AG09319 (cell line): ENCODE measurements around the gene APOF.

Source experiments
- DNase-seq: peaks from one replicate; pipeline ENCODE4 v3.0.0-alpha.2; 2010; ENCODE audit warnings: low read depth; ENCODE audit errors: extremely low read depth
- CTCF ChIP-seq: IDR thresholded peaks from 2 replicates; pipeline ENCODE4 v1.5.1; 2011; ENCODE audit warnings: low read depth, mild to moderate bottlenecking, inconsistent platforms, low read length, moderate library complexity

The APOF gene

GRCh38 chr12:56321027-56321426 lies 41.6 kb downstream of the APOF start:
- TF ChIP-seq CTCF = no peak
- no peak for DNase-seq

GRCh38 chr12:56317675-56318074 lies 45.0 kb downstream of the APOF start:
- no peak for TF ChIP-seq CTCF
- DNase-seq = no peak

GRCh38 chr12:56315622-56316473 lies 46.8 kb downstream of the APOF start, which contains the start of gene CNPY2:
Gene CNPY2, minus strand, starts transcription at chr12:56315988. Its CDS starts 771 bp downstream, at chr12:56315217.
- TF ChIP-seq CTCF = no peak
- peak; percentile 88 for DNase-seq

GRCh38 chr12:56315249-56315621 lies 47.4 kb downstream of the APOF start:
- no peak for TF ChIP-seq CTCF
- no peak for DNase-seq

GRCh38 chr12:56311003-56311402 lies 51.7 kb downstream of the APOF start:
- DNase-seq = no peak
- no peak for TF ChIP-seq CTCF
